HG02642 (cell line): ENCODE measurements around the gene MAP7.

Source experiments
- ATAC-seq: cut with Tn5 transposase; IDR thresholded peaks from one replicate; pipeline ENCODE4 v1.9.1; 2021; ENCODE audit warnings: mild to moderate bottlenecking; ENCODE audit not compliant: unreplicated experiment, poor library complexity

Gene MAP7

DNA sequence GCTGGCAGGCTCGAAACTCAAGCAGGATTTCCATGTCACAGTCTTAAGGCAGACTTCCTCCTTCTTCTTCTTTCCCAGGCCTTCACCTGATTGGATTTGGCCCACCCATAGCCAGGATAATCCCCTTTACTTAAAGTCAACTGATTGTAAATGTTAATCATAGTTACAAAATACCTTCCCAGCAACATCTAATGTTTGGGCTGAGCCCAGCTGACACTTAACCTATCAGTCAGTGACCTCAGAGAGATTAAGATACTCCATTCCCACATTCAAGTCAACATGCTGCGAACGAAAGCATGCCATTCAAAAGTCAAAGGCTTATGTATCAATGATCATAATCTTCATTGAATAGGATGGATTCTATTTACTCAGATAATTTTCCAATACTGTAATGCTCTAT, 16.0 kb downstream of the MAP7 start:
- no peak for ATAC-seq

- ATAC-seq, result no peak
These were observed 16.7 kb downstream of the MAP7 start for GRCh38 chr6:136533487-136533886.

DNA sequence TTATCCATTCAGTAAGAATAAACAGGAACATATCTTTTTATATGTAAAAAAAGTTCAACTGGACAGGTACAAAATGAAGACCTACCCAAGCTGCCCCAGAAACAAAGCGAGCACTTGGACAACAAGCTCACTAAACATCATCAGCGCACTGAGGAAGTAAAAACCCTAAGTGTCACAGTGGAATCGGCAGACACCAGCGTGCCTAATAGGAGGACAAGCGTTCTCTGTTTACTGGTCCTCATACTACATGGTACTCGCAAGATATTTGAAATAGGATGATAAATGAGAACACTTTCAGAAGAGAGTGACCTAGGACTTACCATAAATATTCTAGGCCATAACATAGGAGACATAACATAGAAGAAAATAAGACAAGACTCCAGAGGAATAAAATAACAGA, 18.2 kb downstream of the MAP7 start:
- ATAC-seq, result no peak

GRCh38 chr6:136529710-136530109, 20.5 kb downstream of the MAP7 start:
- ATAC-seq, result no peak

GRCh38 chr6:136528477-136528876, 21.7 kb downstream of the MAP7 start:
- ATAC-seq, result no peak

GRCh38 chr6:136527831-136528230, 22.4 kb downstream of the MAP7 start:
- no peak for ATAC-seq

- ATAC-seq, result no peak
These were observed 23.3 kb downstream of the MAP7 start for GRCh38 chr6:136526937-136527336.

DNA sequence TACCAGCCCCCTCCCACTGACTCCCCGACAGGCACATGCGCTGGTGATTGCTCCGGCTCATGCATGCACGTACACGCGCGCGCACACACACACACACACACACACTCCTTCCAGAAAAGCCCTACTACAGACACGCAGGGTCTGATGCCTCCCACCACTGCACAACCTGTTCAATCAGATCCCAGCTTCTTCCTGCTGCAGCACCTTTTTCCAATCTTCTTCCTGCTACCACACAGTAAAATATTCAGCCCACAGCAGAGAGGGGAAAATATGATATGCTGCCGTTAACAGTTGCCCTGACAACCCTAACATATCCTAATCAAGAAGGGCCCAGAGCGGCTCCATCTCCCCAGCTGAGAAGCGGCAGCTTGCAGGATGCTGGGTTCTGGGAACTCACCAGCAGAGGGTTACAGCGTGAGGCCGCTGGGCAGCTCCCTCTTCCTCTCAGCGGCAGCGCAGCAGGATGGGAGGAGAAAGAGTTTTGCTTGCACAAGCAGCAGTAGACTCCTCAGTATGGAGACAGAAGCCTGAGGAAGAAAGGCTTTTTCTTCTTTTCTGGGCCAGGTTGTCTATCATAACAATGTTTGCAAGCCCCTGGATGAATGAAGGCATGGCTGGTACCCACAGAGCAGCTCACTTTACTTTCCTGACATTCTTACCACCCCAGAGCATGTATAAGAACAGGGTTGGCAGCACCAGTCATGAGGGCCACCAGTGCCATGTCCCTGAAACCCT, 23.9 kb downstream of the MAP7 start:
- ATAC-seq, result peak; percentile 54

DNA sequence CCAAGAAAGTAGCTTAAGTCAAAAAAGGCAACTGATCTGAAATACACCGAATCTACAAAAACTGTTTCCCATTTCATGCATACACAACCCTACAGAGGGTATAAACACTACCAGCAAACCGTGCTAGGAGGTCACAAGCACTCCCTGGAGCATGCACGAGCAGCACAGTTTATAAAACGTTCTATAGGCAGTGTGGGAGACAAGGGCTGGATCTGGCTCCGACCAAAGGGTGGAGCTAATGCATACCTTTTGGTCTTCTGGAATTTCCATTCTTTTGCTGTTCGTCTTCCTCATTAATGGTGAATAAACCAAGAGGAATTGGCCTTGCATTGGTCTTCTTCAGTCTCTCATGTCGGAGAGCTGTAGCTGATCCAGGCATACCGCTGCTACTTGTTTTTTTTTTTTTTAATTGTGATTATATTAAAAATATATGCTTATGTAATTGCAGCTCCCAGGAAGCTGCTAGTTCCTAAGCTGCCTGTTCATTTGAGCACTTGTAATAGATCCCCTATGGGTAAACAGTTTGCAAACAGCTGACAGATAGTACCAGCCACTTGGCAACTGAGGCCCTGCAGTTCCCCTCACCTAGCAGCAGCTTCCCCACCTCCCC, 24.5 kb downstream of the MAP7 start:
- no peak for ATAC-seq

GRCh38 chr6:136524936-136525413, 25.2 kb downstream of the MAP7 start:
- no peak for ATAC-seq

DNA sequence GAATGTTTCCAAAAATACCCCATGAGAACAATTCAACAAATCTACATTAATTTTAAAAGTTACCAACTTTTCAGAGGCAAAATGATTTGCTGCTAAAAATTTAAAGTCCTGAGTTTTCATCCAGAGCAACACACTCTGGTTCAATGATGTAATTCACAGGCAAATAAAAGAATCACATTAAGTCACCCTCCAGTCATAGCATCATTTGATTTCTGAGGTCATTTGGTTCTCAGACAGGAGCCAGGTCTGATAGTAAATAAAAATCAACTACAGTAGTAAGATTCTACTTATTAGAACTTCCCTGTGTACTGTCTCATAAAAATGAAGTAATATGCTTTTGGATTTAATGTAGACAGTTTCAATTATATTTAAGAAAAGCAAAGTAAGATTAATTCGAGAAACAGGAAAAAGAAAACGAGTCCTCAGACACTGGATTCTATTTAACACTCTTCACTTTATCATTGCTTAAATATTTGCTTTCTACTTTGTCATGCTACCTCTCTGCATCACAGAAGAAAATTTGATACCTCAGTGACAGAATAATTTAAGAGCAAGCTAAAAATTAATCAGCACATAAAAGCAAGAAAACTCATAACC, 25.8 kb downstream of the MAP7 start:
- ATAC-seq, result no peak

DNA sequence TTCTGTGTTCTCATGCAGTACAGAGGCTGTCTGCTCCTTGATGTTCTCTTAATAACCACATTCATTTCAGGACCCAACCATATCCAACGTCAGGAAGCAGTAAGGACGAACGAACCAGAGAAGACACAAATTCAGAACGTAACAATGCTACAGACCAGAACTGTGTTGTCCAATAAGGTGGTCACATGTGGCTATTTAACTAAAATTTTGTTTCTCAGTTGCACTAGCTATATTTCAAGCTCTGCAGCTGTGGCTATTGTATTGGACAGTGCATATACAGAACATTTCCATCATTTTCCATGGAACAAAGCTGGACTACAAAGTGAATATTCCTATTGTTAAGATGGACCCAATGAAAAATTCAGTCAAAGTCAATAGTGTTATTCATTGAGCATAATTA, 27.0 kb downstream of the MAP7 start:
- no peak for ATAC-seq

DNA sequence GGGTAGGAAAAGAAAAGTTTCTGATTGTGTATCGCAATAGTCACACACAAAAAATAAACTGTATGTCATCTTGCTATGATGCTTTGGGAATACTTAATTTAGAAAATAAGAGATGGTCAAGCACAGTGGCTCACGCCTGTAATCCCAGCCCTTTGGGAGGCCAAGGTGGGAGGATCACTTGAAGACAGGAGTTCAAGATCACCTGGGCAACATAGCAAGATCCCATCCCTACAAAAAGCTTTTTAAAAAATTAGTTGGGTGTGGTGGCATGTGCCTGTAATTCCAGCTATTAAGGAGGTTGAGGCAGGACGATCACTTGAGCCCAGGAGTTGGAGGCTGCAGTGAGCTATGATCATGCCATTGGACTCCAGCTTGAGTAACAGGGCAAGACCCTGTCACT, 27.6 kb downstream of the MAP7 start:
- ATAC-seq, result no peak

- no peak for ATAC-seq
These were observed 28.3 kb downstream of the MAP7 start for GRCh38 chr6:136521911-136522310.

- no peak for ATAC-seq
These were observed 28.8 kb downstream of the MAP7 start for GRCh38 chr6:136521427-136521826.

- no peak for ATAC-seq
These were observed 29.7 kb downstream of the MAP7 start for GRCh38 chr6:136520517-136520916.

GRCh38 chr6:136517582-136517981, 32.6 kb downstream of the MAP7 start:
- no peak for ATAC-seq

GRCh38 chr6:136517002-136517401, 33.2 kb downstream of the MAP7 start:
- no peak for ATAC-seq

DNA sequence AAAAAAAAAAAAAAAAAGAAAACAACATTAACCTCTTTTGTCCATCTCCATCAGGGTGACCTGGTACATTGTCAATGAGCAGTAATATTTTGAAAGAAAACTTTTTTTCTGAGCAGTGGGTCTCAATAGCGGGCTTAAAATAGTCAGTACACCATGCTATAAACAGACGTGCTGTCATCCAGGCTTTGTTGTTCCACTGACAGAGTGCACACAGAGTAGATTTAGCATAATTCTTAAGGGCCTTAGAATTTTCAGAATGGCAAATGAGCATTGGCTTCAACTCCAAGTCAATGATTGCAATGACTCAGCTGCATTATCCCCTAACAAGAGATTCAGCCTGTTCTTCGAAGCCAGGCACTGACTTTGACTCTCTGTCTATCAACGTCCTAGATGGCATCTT, 35.6 kb downstream of the MAP7 start:
- no peak for ATAC-seq

DNA sequence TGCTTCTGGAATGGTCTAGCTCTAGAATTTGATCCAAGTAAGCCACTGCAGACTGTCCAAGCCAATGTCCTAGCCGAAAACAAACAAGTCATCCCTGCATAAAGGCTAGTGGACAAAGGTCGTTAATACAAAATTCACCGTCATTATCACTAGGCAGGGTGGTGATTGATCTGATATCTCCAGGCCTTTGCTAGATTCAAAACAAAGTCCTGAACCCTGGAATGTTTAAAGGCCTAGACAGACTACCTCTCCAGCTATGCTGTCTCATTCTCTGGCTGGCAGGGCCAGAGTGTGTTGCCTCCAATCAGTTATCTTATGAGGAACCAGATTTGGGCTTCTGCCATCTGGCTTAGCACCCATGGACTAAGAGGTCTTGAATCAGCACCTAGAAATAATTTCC, 38.3 kb downstream of the MAP7 start:
- no peak for ATAC-seq

- no peak for ATAC-seq
These were observed 38.8 kb downstream of the MAP7 start for GRCh38 chr6:136511397-136511796.

GRCh38 chr6:136510782-136511181, 39.4 kb downstream of the MAP7 start:
- ATAC-seq, result no peak
